HG03457 (cell line): ENCODE measurements around the gene ELAPOR1.
"Not testable (repeated sequence)": the region's sequence is repeated elsewhere in the genome, so short reads cannot be mapped to it uniquely, and the experiment has no call there.

Source experiments
- ATAC-seq: cut with Tn5 transposase; IDR thresholded peaks from one replicate; pipeline ENCODE4 v1.9.1; 2021; ENCODE audit warnings: moderate number of reproducible peaks; ENCODE audit not compliant: unreplicated experiment

ELAPOR1 gene

DNA sequence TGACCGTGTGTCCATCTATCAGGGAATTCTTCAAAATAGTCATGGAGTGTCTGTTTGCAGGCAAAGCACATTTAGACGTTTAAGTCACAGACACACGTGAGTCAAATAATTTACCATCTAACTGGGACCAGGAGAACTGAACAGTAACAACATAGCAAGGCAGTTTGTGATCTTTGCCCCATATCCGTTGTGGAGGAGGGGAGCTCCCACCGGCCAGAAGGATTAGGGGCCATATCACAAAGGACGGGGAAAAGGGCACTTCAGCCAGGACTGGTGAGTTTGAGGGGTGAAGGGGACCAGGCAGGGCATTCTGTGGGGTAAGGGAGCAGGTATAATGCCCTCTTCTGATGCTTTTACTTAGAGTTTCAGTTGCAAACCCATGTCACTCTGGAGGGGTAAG is 22.9 kb downstream of the ELAPOR1 start:
- ATAC-seq = no peak

DNA sequence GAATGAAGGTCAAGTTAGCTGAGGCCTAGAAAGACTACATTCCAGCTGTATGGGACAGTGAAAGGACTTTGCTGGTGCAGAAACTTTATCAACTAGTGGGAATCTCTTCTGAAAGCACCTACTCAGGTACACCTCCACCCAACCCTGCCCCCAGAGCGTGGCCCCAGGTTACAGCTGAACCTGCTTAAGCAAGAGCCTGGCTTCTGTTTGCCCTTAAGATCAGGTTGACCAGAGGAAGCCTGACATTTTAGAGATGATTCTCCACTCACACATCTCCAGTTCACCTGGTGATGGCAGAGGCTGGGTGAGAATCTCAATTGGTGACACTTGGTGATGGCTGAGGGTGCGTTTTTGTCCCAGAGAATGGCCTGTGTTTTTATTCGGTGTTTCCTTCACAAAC is 24.0 kb downstream of the ELAPOR1 start:
- ATAC-seq = no peak

DNA sequence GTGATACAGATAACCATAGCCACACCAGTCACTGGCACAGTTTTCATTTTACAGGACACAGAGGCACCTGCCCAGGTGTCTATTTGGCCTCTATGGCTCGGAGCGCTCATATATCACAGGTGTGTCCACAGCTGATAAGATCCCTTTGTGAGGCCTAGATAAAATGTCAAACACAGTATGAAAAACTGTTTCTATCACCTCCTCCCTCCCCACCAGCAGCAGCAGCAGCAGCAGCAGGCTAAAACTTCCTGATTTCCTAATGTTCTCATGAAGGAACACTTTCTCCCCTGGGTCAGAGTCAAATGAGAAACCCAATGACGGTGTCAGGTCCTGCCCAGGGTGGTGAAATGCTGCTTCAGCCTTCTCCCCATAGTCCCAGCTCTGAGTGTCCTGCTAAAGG is 24.4 kb downstream of the ELAPOR1 start:
- ATAC-seq = no peak

DNA sequence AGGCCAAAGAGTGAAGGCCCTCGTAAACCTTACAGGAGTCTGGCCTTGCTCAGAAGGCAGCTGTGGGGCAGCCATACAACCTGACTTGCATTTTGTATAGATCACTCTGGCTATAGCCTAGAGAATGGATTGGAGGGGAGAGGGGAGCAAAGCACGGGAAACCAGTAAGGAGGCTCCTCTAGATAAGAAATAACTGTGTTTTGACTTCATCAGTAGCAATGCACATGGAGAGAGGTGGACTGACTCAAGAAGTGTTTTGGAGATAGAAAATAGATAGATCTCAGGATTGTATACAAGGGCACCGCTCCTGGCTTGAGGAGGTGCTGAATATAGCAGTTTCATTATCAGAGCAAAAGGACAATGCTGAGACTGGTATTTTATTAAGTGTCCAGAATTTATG is 26.5 kb downstream of the ELAPOR1 start:
- ATAC-seq = no peak

DNA sequence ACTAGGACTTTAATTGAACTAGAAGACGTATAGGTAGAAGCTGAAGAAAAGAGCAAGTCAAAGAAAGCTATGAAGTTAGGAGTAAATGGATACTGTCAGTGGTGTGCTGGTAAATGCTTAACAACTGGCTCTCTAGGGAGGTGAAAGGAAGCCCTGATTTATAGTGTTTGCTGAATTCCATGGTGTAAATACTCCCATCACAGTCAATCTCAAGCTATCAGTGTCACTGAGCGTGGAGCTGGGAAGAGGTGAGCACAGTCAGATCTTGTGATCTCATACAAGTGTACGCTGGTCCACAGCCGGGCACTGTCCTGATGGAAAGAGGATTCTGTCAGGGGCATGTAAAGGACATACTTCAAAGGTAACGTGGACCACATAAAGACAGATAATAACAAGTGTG is 28.3 kb downstream of the ELAPOR1 start:
- no peak for ATAC-seq

DNA sequence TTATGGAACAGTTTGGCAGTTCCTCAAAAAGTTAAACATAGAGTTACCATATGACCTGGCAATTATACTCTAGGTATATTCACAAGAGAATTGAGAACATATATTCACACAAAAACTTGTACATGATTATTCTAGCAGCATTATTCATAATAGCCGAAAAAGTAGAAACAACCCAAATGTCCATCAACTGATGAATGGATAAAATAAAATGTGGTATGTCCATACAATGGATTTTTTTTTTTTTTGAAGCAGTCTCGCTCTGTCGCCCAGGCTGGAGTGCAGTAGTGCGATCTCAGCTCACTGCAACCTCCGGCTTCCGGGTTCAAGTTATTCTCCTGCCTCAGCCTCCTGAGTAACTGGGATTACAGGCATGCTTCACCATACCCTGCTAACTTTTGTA is 28.8 kb downstream of the ELAPOR1 start:
- not testable (repeated sequence) for ATAC-seq

DNA sequence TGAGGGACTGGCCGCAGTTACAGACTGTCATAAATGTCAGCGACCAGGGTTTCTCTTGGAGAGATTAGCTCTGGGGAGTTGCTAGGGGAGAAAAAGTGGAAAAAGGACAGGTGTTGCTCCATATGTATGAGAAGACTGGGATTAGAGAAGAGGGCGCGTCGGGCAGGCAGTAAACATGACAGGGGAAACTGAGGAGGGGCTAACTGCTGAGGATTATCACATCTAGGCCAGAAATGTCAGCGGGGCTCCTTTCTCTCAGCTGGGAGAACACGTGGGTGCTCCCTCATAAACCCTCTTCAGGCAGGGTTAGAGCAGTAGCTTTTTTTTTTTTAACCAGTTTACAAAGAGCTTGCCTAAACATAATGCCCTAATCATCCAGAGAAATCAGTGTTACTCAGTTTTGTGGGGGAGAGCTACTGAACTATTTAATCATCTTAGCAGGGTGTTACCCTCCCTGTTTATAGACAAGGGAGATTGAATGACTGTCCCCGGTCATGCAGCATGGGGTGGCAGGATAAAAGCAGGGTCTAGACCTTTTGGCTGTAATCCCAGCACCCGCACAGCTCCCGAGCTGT is 35.2 kb downstream of the ELAPOR1 start:
- no peak for ATAC-seq

DNA sequence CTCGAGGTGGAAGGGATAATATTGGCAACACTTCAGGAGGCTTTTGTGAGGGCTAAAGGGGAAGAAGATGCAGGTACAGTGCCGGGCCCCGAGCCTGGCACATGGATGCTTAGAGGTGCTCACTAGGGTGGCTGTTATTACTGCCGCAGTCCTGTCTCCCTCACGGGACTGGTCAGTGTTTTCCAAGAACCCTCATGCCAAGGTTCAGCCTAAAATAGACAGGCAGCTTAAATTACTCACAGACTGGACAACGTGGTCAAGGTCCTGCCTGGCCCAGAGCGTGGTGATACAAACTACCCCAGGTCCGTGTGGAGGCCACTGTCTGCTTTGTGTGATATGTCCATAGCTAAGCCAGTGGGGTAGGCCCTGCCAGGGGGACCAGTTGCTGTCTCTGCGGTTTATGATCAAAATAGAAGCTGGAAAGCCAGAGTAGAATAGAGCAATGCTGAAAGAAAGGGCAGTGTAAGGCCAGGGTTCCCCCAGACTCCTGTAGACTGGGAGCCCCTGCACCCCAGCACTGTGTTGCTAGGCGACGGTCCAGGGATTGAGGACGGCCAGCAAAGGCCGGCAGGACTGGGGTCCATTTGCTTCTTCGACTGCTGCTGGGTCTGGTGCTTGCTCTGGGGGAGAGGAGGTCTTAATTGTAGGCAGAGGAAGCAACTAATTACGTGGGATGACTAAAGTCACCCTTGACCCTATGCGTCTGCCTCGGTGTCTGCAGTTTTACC is 36.1 kb downstream of the ELAPOR1 start:
- no peak for ATAC-seq

DNA sequence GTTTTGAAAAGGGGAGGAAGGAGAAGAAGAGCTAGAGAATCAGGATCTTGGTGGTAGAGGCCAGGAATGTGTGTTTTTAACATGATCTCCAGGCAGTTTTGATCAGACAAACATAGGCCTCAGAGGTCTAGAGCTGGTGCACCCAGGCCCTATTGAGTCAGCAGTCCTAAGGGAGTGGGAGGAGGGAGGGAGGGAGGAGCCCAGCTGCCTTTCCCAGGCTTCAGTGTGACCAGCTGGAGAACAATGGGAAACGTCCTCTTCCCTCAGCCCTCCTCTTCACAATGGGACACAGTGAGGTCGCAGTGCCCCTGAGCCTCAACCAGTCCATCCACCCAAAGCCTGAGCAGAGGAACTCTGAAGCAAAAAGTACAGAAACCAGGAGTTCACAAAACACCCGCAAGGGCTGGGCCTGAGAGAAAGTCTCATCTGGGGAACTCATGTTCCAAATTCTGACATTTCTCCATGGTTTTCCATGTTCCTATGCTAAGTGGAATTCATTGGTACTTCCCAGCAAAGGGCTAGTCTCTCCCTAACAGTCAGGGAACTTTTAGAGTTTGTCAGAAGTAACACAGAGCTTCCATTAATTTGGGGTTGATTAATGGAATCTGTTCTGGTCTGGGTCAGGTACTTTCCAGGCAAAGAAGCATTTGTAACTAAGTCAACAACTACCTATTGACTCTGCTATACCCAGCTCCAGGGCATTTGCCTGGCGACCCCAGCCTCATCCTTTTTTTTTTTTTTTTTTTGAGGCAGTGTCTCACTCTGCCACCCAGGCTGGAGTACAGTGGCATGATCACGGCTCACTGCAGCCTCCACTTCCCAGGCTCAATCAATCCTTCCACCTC is 37.5 kb downstream of the ELAPOR1 start:
- ATAC-seq = no peak

DNA sequence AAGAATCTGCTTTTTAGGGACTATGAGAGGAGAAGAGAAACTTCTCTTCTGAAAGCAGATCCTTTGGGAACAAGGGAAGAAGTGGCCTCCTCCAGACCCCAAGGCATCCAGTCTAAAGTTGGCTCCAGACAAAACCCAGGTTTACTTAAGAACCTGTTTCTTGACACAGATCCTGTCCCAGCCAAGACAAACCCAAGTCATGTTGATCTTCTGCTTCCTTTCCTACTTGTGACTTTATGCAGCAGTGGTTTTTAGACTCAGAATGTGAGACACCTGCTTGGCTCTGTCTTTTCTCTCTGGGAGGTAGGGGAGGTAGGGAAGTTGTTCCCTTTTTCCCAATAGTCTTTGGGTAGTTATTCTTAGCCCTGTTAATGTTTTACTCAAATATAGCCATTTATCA is 38.3 kb downstream of the ELAPOR1 start:
- ATAC-seq = no peak

DNA sequence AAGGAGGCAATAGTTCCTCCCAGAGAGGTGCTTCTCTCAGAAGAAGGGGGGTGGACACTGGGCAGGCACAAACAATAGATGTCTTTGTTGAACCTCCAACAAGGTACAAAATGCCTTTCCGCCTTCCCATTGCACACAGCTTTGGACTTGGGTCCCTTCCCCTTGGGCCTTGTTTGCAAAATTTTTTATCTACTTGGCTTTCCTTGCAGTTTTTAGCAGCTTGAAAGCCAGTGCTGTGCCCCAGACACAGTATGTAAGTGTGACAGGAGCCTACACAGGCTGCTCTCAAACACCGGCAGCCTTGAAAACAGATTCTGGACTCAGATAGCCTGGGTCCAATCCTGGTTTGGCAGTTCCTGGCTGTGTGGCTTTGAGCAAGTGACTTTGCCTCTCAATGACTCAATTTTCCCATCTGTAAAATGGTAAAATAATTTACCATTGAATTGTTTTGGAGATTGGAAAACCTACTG is 43.0 kb downstream of the ELAPOR1 start:
- no peak for ATAC-seq

DNA sequence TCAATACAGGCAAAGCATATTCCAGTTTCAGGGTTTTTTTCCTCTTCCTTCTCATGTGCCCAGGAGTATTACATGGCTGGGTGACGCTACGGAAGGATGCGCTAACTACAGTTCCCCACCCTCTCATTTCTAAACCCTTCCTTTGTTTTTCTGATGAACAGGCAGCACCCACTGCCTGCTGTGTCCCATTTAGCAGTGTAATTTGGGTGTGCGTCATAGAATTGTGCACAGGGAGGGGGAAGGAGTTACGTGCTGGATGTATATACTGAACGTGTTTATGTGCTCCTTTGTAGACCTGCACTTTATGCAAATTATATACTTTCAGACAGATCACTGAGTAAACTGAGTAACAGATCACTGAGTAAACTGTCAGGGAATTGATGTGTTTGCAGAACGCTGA is 44.5 kb downstream of the ELAPOR1 start:
- ATAC-seq = no peak

DNA sequence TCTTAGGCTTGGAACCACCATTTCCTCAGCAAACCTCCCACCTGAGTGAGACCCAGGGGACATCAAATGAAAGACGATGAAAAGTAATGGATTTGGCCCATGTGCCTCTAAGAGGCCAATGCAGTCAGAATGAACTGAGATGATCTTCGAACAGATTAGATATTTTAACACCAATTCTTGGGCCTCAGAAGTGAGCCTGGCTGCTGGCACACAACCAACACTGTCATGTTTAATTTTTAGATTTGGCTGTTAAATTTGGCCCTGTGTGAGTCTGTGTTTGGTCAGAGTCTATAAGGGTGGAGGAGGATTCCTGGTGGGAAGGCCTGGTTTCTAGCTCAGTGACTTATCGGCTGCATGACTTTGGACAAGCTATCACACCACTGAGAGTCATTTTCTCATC is 45.4 kb downstream of the ELAPOR1 start:
- ATAC-seq = no peak

DNA sequence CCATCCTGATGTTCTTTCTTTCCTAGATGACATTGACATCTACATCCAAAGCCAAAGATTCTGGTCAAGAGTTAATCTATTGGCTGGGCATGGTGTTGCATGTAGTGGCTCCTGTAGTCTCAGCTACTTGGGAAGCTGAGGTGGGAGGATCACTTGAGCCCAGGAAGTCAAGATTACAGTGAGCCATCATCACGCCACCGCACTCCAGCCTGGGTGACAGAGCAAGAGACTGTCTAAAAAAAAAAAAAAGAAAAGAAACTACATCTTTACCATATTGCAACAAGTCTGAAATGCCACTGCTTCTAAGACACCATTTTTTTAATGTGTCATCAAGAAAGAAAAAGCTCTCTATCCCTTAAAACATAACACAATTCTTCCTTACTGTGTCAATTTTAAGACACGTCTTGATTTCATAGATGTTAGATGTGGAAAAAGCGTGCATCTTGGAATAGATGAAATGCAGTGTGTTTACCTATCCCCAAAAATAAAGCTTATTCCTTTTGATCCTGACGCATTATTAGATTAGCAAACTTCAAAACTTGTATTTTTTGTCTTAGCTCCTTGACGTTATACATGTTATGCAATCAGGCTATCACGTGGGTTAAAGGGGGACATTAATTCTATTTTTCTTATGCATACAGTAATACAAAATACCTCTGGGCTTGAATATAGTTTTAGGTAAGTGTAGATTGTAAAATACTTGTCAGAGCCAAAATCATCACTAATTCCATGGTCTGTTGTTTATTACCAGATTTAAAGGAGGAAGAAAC is 46.3 kb downstream of the ELAPOR1 start:
- ATAC-seq = no peak

DNA sequence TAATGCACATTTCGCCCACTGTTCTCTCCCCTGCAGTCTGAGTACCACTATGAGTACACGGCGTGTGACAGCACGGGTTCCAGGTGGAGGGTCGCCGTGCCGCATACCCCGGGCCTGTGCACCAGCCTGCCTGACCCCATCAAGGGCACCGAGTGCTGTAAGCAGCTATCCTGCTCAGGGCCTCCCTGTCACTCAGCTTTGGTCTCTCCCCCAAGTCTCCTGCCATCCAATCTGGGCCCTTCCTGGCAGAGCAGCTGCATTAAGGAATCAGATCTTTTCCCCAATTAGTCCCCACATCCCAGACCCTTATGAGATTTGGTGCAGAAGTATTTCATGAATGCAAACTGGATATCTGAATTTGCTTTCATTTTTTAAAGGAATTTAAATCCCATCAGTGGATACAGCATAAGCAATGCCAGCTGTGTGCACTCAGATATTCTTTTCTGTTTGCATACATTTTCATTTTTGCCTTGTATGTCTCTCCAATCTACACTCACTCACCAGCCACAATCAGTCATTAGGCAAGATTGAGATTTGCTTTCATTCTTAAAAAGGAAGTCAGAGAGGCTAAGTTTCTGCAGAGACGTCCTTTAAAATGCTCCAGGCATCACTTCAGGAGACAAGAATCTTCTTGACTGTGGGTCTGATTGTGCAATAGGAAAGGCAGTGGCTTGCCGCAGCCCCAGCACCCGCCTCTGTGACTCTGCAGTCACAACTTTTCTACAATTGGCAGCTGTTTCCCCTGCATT is 48.1 kb downstream of the ELAPOR1 start:
- peak; percentile 44 for ATAC-seq

DNA sequence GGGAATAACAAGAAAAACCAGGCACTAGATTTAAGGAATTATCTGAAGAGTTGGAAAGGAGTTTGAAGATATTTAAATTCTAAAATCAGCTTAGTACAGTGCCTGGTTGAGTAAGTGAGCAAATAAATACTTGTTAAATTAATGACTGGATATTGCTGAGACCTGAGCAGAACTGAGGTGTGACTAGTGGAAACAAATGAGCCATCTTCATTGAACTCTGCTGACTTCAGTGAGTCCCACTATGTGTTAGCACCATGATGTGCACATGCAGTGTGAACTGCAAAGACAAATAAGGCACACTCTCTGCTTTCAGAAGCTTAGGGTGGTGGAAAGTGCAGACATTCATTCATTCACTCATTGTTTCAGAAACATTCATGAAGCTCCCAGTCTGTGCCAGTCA is 48.7 kb downstream of the ELAPOR1 start:
- no peak for ATAC-seq

DNA sequence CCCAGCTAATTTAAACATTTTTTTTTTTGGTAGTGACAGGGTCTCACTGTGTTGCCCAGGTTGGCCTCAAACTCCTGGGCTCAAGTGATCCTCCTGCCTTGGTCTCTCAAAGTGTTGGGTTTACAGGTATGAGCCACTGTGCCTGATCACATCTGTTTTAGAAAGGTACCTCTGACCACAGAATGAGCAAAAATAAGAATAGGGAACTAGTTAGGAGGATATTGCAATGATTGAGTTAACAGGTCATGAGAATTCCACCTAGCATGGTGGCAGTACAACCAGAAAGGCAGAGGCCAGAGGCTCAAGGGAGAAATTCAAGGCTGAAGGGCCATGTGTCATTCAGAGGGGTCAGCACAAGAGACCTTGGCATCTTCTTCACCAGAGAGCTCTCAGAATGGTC is 49.6 kb downstream of the ELAPOR1 start:
- ATAC-seq = no peak
